ENCODE measurements around the gene CRYGC. TPM values are rescaled to one million over a fixed set of nuclear protein-coding genes. Genes with fewer than 3 reads are reported as not detected.

The CRYGC gene, protein sequence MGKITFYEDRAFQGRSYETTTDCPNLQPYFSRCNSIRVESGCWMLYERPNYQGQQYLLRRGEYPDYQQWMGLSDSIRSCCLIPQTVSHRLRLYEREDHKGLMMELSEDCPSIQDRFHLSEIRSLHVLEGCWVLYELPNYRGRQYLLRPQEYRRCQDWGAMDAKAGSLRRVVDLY
- not detected in 5 replicates for total RNA-seq (2022; extraction: Qiagen RNA extraction; ENCODE audit: low read depth)

DNA sequence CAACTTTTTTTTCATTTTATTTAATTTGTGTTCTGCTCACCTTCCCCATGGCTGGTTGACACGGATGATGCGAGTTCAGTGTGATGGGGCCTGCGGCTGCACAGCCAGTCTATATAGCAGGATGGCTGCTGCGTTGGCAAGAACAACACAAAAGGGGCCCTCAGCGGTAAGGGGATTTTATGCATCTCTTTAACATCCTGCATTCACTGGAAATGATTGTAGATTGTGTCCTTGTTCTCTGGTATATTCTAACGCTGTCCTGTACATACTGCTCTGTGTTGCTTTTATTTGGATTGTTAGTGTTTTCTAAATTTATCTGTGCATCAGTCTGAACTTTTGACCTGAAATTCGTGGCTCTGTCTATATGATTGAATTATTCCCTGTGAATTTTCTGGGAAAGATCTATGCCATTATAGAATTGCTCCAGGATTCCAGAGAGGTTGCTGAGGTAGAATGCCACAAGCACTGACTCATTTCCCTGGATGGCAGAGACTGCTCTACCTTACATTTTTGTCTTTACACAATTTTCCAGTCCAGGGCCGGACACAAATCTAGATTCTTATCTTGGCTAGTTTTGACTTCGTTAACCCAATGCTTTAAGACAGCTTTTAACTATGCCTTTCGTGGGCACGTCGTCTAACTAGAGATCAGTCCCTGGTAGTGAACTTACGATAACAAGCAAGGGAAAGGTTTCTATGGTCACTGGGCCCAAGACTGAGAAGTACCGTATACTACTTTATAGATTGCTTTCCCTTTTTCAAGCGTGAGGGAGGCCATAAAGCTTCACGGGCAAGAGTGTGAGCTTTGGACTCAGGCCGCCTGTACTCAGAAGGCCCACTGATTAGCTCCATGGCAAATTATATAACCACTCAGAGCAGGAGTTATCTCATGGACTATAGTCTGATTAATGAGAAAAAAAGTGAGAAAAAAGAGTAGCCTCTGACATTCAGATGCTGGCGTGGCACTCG lies at the start of gene CRYGC:
Gene CRYGC, minus strand, starts transcription at position 85 of the 968 bp plus-strand sequence. Its CDS starts 36 bp downstream, at position 49.

DNA sequence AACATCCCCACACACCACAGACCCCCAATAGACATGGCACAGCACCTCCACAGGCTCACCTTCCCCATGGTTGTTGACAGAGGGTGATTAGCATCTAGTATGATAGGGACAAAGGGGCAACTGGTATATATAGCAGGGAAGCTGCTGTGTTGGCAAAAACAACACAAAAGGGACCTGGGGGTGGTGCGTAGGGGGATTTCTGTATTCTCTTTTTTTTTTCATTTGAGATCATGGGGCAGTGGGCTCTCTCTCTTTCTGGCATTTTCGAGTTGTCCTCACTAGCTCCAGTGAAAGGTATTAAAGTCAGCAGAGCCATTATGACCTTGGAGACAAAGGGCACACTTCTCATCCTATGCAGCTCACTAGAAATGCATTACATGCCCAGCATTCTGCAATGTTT lies 33.9 kb upstream of the CRYGC start, which contains the start of gene CRYGA:
Gene CRYGA, minus strand, starts transcription at position 101 of the 400 bp plus-strand sequence. Its CDS starts 33 bp downstream, at position 68.

DNA sequence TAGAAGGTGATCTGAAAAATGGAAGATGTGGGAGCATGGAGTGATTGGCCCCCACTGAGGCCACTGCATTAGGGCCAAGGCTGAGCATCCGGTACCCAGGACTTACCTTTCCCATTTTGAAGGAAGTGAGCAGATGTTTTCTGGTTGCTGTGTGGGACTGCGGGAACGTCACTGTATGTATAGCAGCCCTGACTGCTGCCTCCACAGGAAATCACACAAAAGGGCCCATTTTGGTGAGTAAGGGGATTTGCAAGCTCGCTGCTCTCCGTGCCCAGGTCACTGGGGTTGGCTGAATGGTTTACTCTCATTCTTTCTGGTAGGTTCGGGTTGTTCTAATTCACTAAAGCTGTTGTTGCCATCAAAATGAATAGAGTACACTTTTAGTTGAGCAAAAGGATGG lies 16.4 kb upstream of the CRYGC start, which contains the start of gene CRYGB:
Gene CRYGB, minus strand, starts transcription at position 153 of the 400 bp plus-strand sequence. Its CDS starts 38 bp downstream, at position 115.

DNA sequence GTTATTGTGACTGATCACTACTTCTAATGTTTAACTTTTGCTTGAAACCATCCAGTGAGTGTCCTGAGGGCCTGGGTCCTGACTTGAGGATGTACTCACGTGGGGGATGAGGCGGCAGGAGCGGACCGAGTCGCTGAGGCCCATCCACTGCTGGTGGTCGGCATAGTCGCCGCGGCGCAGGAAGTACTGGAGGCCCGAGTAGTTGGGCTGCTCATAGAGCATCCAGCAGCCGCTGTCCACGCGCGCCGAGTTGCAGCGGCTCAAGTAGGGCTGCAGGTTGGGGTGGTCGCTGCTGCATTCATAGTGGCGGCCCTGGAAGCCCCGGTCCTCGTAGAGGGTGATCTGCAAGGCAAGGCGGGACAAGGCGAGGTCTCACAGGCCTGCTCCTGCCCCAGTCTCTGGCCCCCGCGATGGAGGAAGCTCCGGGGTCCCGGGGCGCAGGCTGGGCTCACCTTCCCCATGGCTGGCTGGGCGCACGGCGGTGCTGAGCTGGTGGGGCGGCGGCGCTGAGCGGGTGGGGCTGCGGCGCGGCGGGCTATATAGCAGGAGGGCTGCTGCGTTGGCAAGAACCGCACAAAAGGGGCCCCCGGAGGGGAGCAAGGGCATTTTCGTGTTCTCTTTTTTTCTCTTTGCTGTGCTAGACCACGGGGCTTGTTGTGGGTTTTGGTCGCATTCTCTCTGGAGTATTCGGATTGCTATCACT lies 5.5 kb downstream of the CRYGC start, which contains the start of gene CRYGD:
Gene CRYGD, minus strand, starts transcription at position 512 of the 703 bp plus-strand sequence. Its CDS starts 51 bp downstream, at position 461.

Other genes starting within 250 kb of the CRYGC start
- 1.6 to 2.8 TPM (median 2.6 TPM) in 5 replicates for gene PLEKHM3, start 104.3 kb downstream of the CRYGC start, total RNA-seq (2022; extraction: Qiagen RNA extraction; ENCODE audit: low read depth)
- gene CRYGD, start 5.3 kb downstream of the CRYGC start, total RNA-seq (2022; extraction: Qiagen RNA extraction; ENCODE audit: low read depth) = not detected in 5 replicates
- gene CRYGB, start 16.3 kb upstream of the CRYGC start, total RNA-seq (2022; extraction: Qiagen RNA extraction; ENCODE audit: low read depth) = not detected in 5 replicates
- gene CRYGA, start 33.8 kb upstream of the CRYGC start, total RNA-seq (2022; extraction: Qiagen RNA extraction; ENCODE audit: low read depth) = not detected in 5 replicates
- gene C2orf80, start 60.2 kb upstream of the CRYGC start, total RNA-seq (2022; extraction: Qiagen RNA extraction; ENCODE audit: low read depth) = not detected in 5 replicates
- gene IDH1, start 125.2 kb upstream of the CRYGC start, total RNA-seq (2022; extraction: Qiagen RNA extraction; ENCODE audit: low read depth) = 77.0 to 94.7 TPM (median 92.1 TPM) in 5 replicates
- gene PIKFYVE, start 136.4 kb upstream of the CRYGC start, total RNA-seq (2022; extraction: Qiagen RNA extraction; ENCODE audit: low read depth) = 3.6 to 8.5 TPM (median 6.5 TPM) in 5 replicates